HG02884 (cell line): Measurements from ENCODE around the gene HIBADH.
"Not testable (repeated sequence)": the region's sequence is repeated elsewhere in the genome, so short reads cannot be mapped to it uniquely, and the experiment has no call there.

Source experiments
- ATAC-seq: cut with Tn5 transposase; IDR thresholded peaks from one replicate; pipeline ENCODE4 v1.9.1; 2021; ENCODE audit warnings: mild to moderate bottlenecking, moderate library complexity; ENCODE audit not compliant: unreplicated experiment

Gene HIBADH

GRCh38 chr7:27514861-27515260 lies 147.8 kb downstream of the HIBADH start:
- no peak for ATAC-seq

- ATAC-seq: no peak
These were observed 148.8 kb downstream of the HIBADH start for GRCh38 chr7:27513885-27514284.

- not testable (repeated sequence) for ATAC-seq
These were observed 151.3 kb downstream of the HIBADH start for GRCh38 chr7:27511370-27511769.

- no peak for ATAC-seq
These were observed 152.1 kb downstream of the HIBADH start for GRCh38 chr7:27510541-27510940.

GRCh38 chr7:27501879-27502278 lies 160.8 kb downstream of the HIBADH start:
- ATAC-seq: not testable (repeated sequence)

- ATAC-seq: no peak
These were observed 161.7 kb downstream of the HIBADH start for GRCh38 chr7:27501001-27501400.

- no peak for ATAC-seq
These were observed 170.5 kb downstream of the HIBADH start for GRCh38 chr7:27492224-27492623.

- ATAC-seq: no peak
These were observed 171.1 kb downstream of the HIBADH start for GRCh38 chr7:27491534-27491933.

GRCh38 chr7:27487509-27487908 lies 175.2 kb downstream of the HIBADH start:
- ATAC-seq: no peak

GRCh38 chr7:27484451-27484850 lies 178.2 kb downstream of the HIBADH start:
- no peak for ATAC-seq

GRCh38 chr7:27482219-27482618 lies 180.5 kb downstream of the HIBADH start:
- ATAC-seq: no peak

- no peak for ATAC-seq
These were observed 184.1 kb downstream of the HIBADH start for GRCh38 chr7:27478556-27478955.

GRCh38 chr7:27478084-27478483 lies 184.6 kb downstream of the HIBADH start:
- ATAC-seq: no peak

GRCh38 chr7:27476493-27476892 lies 186.2 kb downstream of the HIBADH start:
- no peak for ATAC-seq
